ENCODE data around the gene PTP4A2.

DNA sequence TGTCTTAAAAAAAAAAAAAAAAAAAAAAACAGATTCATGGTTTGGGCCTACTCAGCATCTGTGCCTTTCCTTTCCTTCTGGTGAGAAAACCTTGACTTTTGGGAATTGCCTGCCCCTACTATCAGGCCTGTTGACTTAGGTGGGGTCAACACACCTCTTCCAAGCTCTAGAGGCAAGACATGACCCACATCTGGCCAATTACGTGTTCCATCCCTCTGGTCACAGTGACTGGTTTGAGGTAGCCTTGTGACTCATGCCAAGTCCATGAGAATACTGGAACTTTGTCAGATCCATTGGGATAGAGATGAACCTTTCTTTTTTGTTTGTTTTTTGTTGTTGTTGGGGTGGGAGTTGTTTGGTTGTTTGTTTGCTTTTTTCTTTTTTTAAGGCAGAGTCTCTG, 38.2 kb upstream of the PTP4A2 start:
- no peak for TF ChIP-seq POLR2A (IDR thresholded peaks at IDR 0.05)
- no peak for TF ChIP-seq EP300 (IDR thresholded peaks at IDR 0.05)

Measured in upper lobe of left lung (tissue), 4 donors.